Measurements from ENCODE around the gene ZC3H10. TPM values are rescaled to one million over a fixed set of nuclear protein-coding genes. Genes with fewer than 3 reads are reported as not detected.

Gene ZC3H10
- total and polyA plus RNA-seq, 2 of the 13 experiments (the other 11 are each of a cell fraction or from before 2014, with no cell fraction given): 0.70 to 2.3 TPM

DNA sequence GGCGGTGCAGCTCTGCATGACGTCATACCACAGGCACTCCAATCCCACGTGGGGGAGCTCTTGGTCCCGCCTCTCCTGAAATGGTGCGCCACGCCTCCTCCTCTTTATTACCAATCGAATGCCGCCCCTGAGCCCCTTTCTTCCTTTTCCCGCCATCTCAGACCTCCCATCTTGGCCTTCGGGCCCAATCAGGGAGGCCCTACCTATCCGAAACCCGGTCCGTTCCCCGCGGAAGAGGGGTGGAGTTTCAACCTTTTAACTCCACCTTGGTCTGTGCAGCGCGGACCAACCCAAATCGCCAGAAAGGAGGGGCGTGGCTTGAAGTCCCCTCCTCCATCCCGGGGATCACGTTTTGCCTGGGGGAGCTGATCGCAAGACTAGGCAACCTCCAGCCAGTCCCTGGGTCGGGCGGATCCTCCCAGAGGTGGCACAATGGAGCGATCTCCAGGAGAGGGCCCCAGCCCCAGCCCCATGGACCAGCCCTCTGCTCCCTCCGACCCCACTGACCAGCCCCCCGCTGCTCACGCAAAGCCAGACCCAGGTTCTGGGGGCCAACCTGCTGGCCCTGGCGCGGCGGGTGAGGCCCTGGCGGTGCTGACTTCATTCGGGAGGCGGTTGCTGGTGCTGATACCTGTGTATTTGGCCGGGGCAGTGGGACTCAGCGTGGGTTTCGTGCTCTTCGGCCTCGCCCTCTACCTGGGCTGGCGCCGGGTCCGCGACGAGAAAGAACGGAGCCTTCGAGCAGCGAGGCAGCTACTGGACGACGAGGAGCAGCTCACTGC lies 10.0 kb downstream of the ZC3H10 start, which contains the start of gene ESYT1 (continued):
- TF ChIP-seq, protein P1, sequence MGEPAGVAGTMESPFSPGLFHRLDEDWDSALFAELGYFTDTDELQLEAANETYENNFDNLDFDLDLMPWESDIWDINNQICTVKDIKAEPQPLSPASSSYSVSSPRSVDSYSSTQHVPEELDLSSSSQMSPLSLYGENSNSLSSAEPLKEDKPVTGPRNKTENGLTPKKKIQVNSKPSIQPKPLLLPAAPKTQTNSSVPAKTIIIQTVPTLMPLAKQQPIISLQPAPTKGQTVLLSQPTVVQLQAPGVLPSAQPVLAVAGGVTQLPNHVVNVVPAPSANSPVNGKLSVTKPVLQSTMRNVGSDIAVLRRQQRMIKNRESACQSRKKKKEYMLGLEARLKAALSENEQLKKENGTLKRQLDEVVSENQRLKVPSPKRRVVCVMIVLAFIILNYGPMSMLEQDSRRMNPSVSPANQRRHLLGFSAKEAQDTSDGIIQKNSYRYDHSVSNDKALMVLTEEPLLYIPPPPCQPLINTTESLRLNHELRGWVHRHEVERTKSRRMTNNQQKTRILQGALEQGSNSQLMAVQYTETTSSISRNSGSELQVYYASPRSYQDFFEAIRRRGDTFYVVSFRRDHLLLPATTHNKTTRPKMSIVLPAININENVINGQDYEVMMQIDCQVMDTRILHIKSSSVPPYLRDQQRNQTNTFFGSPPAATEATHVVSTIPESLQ (CRISPR knock-in tag; conservative IDR thresholded peaks at IDR 0.05): peak; percentile 27; the same call in 1 of the 2 replicates
- TF ChIP-seq, protein P2, sequence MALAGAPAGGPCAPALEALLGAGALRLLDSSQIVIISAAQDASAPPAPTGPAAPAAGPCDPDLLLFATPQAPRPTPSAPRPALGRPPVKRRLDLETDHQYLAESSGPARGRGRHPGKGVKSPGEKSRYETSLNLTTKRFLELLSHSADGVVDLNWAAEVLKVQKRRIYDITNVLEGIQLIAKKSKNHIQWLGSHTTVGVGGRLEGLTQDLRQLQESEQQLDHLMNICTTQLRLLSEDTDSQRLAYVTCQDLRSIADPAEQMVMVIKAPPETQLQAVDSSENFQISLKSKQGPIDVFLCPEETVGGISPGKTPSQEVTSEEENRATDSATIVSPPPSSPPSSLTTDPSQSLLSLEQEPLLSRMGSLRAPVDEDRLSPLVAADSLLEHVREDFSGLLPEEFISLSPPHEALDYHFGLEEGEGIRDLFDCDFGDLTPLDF (CRISPR knock-in tag; IDR thresholded peaks at IDR 0.05): peak; percentile 91
- 0 out of 2 replicates have a peak, but pooled peaks have one; percentile 71 for TF ChIP-seq KLF9 (CRISPR knock-in tag; IDR thresholded peaks at IDR 0.05; ENCODE audit: low read depth)
- 0 out of 2 replicates have a peak, but pooled peaks have one; percentile 51 for TF ChIP-seq ZNF430 (CRISPR knock-in tag; IDR thresholded peaks at IDR 0.05)
- peak; percentile 94 for TF ChIP-seq BHLHE40 (IDR thresholded peaks at IDR 0.05; ENCODE audit: low read length)
- peak; percentile 96 for TF ChIP-seq SP4 (CRISPR knock-in tag; IDR thresholded peaks at IDR 0.05)
- peak; percentile 76; the same call in 1 of the 2 replicates for TF ChIP-seq ZNF605 (CRISPR knock-in tag; IDR thresholded peaks at IDR 0.05)
- peak; percentile 83 for TF ChIP-seq NFYC (CRISPR knock-in tag; IDR thresholded peaks at IDR 0.05)
- TF ChIP-seq ARHGAP35 (CRISPR knock-in tag; IDR thresholded peaks at IDR 0.05; ENCODE audit: borderline replicate concordance): peak; percentile 57; the same call in 1 of the 2 replicates
- TF ChIP-seq HNRNPLL (IDR thresholded peaks at IDR 0.05; ENCODE audit: low read depth, low read length, poor library complexity, severe bottlenecking): peak; percentile 68
- peak; percentile 78 for TF ChIP-seq PHF8 (CRISPR knock-in tag; IDR thresholded peaks at IDR 0.05)
- no peak; the same call in 1 of the 2 replicates for TF ChIP-seq GTF2F1 (IDR thresholded peaks at IDR 0.05; ENCODE audit: low read length)
- peak; percentile 55; the same call in 1 of the 2 replicates for TF ChIP-seq ZNF598 (CRISPR knock-in tag; IDR thresholded peaks at IDR 0.05; ENCODE audit: borderline replicate concordance)
- no peak for TF ChIP-seq ZNF234 (CRISPR knock-in tag; conservative IDR thresholded peaks at IDR 0.05)
- TF ChIP-seq, protein P3, sequence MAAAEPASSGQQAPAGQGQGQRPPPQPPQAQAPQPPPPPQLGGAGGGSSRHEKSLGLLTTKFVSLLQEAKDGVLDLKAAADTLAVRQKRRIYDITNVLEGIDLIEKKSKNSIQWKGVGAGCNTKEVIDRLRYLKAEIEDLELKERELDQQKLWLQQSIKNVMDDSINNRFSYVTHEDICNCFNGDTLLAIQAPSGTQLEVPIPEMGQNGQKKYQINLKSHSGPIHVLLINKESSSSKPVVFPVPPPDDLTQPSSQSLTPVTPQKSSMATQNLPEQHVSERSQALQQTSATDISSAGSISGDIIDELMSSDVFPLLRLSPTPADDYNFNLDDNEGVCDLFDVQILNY (CRISPR knock-in tag; conservative IDR thresholded peaks at IDR 0.05): 0 out of 2 replicates have a peak, but pooled peaks have one; percentile 49
- TF ChIP-seq ELF3 (CRISPR knock-in tag; IDR thresholded peaks at IDR 0.05): peak; percentile 60
- TF ChIP-seq KLF12 (CRISPR knock-in tag; IDR thresholded peaks at IDR 0.05; ENCODE audit: borderline replicate concordance): peak; percentile 85
- TF ChIP-seq, protein P4, sequence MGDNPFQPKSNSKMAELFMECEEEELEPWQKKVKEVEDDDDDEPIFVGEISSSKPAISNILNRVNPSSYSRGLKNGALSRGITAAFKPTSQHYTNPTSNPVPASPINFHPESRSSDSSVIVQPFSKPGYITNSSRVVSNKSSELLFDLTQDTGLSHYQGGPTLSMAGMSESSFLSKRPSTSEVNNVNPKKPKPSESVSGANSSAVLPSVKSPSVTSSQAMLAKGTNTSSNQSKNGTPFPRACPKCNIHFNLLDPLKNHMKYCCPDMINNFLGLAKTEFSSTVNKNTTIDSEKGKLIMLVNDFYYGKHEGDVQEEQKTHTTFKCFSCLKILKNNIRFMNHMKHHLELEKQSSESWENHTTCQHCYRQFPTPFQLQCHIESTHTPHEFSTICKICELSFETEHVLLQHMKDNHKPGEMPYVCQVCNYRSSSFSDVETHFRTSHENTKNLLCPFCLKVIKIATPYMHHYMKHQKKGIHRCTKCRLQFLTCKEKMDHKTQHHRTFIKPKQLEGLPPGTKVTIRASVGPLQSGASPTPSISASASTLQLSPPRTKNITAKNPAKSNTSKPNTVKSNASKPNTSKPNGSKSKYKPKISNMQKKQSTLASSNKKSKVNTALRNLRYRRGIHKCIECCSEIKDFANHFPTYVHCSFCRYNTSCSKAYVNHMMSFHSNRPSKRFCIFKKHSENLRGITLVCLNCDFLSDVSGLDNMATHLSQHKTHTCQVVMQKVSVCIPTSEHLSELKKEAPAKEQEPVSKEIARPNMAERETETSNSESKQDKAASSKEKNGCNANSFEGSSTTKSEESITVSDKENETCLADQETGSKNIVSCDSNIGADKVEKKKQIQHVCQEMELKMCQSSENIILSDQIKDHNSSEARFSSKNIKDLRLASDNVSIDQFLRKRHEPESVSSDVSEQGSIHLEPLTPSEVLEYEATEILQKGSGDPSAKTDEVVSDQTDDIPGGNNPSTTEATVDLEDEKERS (CRISPR knock-in tag; IDR thresholded peaks at IDR 0.05): peak; percentile 60; the same call in 1 of the 2 replicates
- 0 out of 2 replicates have a peak, but pooled peaks have one; percentile 34 for TF ChIP-seq RFX5 (IDR thresholded peaks at IDR 0.05; ENCODE audit: low read depth, low read length)
- peak; percentile 73 for TF ChIP-seq AGO2 (optimal IDR thresholded peaks at IDR 0.05; ENCODE audit: low read depth, low read length)
- peak; percentile 8 for TF ChIP-seq ZNF781 (CRISPR knock-in tag; IDR thresholded peaks at IDR 0.05; ENCODE audit: borderline replicate concordance, not compliant biosample characterization)

Data from HepG2 (cell line).